Neural cell (in vitro differentiated cells): ENCODE data around the gene NALCN.

Experiments
- MXI1 ChIP-seq: fragments of 450-650 bp; conservative IDR thresholded peaks from 2 replicates; pipeline ENCODE4 v1.6.1; 2014; ENCODE audit warnings: antibody characterized with exemption, mild to moderate bottlenecking; ENCODE audit not compliant: poor library complexity, severe bottlenecking
- TAF1 ChIP-seq: IDR thresholded peaks from 2 replicates; pipeline ENCODE4 v1.6.1; 2012; ENCODE audit warnings: low read depth
- TF ChIP-seq, protein P1 (sequence below): fragments of 450-650 bp; IDR thresholded peaks from 2 replicates; pipeline ENCODE4 v1.5.1; 2014; ENCODE audit warnings: antibody characterized with exemption, mild to moderate bottlenecking, moderate library complexity; ENCODE audit not compliant: poor library complexity, severe bottlenecking

DNA sequence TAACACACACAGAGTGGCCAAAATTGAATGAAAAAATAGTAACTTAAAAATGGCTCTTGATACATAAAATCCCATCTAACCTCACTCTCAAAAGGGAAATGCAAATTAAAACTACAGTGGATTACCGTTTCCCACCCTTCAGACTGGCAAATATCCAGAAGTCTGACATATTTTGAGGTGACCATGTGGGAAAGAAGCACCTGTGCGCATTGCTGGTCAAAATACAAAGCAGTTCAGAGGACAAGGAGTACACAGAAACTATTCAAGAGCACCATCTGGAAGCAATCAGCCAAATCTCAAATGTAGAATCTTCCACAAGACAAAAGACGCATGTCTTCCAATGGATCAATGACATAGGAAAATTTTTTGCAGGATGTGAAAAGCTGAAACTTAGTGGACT lies 23.2 kb downstream of the NALCN start:
- TF ChIP-seq, protein P1, sequence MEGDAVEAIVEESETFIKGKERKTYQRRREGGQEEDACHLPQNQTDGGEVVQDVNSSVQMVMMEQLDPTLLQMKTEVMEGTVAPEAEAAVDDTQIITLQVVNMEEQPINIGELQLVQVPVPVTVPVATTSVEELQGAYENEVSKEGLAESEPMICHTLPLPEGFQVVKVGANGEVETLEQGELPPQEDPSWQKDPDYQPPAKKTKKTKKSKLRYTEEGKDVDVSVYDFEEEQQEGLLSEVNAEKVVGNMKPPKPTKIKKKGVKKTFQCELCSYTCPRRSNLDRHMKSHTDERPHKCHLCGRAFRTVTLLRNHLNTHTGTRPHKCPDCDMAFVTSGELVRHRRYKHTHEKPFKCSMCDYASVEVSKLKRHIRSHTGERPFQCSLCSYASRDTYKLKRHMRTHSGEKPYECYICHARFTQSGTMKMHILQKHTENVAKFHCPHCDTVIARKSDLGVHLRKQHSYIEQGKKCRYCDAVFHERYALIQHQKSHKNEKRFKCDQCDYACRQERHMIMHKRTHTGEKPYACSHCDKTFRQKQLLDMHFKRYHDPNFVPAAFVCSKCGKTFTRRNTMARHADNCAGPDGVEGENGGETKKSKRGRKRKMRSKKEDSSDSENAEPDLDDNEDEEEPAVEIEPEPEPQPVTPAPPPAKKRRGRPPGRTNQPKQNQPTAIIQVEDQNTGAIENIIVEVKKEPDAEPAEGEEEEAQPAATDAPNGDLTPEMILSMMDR: no peak
- no peak for TF ChIP-seq MXI1
- TF ChIP-seq TAF1: no peak
